Stimulated activated CD8-positive, alpha-beta memory T cell treated with anti-CD3 and anti-CD28 coated beads, Interleukin-2, amount 100 ng/mL, for 1 hour (primary cell): ENCODE measurements around the gene ACIN1.

Experiments
- DNase-seq, 2 donors: peaks; one replicate each; pipeline ENCODE4 v3.0.0-alpha.2; 2020; ENCODE audit warnings: low read depth in 2 of 2

ACIN1 gene

GRCh38 chr14:23058654-23059504, 36.1 kb downstream of the ACIN1 start:
- no peak for DNase-seq

DNA sequence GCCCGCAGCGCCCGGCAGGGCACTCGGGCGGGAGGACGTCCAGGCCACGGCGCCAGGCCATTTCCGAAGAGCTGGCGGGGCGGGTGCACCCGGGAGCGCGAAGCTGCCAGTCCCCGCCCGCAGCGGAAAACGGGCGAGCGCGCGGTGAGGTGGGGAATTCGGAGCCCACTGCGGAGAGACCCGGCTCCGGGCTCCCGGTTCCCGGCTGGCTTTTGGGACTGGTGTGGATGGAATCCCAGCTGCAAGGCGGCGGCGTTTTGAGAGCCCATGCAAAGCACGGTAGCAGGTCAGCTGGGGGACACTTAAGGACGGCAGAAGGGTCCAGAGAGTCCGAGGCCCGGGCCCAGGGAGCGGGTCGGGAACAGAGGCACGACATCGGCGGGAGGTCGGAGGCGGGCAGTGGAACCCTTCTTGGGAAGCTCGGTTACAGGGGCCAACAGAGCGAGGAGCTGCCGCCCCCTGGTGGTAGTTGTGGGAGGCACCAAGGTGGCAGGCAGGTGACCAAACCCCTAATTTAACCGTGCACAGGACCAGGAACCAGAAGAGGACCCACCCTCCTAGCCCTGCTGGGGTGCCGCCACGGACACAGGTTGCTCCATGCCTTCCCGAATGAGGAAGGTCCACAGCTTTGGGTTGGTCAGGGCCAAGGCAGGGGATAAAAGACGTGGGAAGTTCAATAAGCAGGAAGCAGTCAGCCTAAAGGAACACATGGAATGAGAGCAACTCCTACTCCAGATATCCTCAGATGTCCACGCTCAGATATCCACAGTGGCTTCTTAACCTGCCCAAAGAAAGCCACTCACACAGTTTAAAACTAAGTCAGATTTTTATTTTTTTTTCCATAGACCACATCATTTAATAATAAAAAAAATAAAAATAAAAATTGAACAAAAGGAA, 36.9 kb downstream of the ACIN1 start:
- DNase-seq, result peak; percentile 75 to 78

- DNase-seq, result peak in 1 of 2 donors; percentile 47
Observed at GRCh38 chr14:23056956-23057756, 37.8 kb downstream of the ACIN1 start, which contains the start of gene CDH24. Gene CDH24, minus strand, starts transcription at chr14:23057520. Its CDS starts 1,787 bp downstream, at chr14:23055733.

DNA sequence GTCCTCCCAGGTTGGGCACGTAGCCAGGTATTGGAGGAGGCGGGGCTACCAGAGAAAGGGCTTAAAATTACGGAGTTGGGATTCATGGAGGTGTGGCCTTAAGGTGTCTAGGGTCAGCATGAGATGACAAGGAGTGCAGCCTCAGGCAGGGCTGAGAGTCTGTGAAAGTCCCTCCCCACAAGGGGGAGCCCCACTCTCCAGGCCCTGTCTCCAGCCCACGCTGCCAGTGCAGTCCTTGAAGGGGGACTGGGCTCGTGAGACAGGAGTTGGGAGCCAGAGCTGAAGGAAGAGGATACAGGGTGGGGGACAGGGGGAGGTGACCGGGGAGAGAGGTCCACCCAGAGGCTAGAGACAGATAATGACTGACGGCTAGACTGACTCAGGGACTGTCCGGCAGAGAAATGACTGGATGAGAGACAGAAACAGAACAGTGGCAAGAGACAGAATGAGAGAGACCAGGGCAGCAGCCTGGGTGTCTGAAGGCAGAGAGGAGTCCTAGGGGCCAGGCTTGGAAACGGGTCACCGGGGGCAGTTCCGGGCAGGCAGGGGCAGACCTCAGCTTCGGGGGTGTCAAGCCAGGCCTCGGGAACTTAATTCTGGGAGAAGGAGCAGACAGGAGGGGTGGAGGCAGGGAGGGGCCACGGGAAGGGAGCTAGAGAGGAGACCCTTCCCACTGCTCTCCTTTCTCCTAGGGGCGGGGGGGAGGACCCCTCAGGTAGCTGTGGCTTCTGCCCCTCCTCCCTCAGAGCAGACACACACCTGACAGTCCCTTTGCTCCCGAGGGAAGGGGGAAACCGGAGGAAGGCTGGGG, 38.6 kb downstream of the ACIN1 start:
- peak in 1 of 2 donors; percentile 48 for DNase-seq

- DNase-seq, result no peak
Observed at GRCh38 chr14:23055621-23056144, 39.3 kb downstream of the ACIN1 start.

- DNase-seq, result no peak
Observed at GRCh38 chr14:23055147-23055550, 39.8 kb downstream of the ACIN1 start.

GRCh38 chr14:23054000-23054811, 40.7 kb downstream of the ACIN1 start:
- DNase-seq, result no peak

DNA sequence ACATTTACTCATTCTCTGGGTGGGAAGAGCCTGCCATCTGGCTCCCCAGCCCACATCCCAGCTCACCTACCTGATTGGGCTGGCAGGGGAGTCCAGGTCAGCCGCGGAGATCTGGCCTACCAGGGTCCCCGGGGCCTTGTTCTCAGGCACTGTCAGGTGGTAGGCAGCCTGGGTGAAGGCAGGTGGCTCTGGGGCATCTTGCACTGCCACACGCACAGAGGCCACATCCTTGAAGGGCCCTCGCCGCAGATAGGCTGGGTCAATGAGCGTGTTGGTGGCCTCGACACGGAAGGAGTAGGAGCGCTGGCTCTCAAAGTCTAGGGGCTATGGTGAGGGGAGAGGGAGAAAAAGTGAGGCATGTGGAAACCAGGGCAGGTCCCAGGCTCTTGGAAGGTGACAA, 41.5 kb downstream of the ACIN1 start:
- no peak for DNase-seq

GRCh38 chr14:23052671-23053070, 42.3 kb downstream of the ACIN1 start:
- DNase-seq, result no peak

GRCh38 chr14:23052182-23052623, 42.7 kb downstream of the ACIN1 start:
- DNase-seq, result no peak

GRCh38 chr14:23051141-23052057, 43.5 kb downstream of the ACIN1 start:
- no peak for DNase-seq

GRCh38 chr14:23049011-23049410, 45.9 kb downstream of the ACIN1 start:
- DNase-seq, result no peak

DNA sequence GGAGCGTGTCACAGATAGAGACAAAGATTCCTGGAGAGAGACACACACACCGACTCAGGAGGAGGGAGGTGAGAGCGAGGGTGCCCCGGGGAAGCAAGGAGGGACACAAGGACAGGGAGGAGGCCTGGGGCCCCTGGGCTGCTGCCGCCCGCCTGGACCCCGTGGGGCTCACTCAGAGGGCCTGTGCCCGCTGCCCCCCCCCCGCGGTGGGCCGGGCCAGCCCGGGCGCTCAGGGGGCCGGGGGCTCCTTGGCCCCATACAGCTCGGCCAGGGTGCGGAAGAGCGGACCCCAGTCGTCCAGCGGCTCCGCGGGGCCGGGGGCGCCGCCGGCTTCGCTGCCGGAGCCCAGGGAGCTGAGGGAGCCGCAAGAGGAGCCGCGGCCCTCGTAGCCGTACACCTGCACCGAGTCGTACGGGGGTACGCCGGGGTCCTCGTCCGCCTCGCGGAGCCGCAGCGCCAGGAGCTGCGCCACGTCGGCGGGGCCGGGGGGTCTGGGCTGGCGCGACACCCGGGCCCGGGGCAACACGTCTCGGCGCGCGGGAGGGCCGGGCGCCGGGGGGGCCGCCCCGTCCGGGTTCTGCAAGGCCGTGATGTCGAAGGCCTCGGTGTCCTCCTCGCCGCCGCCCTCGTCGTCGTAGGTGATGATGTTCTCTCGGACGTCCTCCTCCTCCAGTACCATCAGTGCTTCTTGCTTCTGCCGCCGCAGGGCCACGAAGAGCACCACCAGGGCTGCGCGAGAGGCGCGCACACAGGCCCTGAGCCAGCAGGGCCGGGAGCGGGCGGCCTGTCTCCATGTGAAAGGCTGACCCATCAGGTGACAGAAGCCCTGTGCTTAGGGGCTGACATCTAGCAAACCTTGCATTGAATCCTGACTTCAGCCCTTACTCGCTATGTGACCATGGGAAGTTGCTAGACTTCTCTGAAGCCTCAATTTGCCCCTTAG, 46.9 kb downstream of the ACIN1 start:
- no peak for DNase-seq

DNA sequence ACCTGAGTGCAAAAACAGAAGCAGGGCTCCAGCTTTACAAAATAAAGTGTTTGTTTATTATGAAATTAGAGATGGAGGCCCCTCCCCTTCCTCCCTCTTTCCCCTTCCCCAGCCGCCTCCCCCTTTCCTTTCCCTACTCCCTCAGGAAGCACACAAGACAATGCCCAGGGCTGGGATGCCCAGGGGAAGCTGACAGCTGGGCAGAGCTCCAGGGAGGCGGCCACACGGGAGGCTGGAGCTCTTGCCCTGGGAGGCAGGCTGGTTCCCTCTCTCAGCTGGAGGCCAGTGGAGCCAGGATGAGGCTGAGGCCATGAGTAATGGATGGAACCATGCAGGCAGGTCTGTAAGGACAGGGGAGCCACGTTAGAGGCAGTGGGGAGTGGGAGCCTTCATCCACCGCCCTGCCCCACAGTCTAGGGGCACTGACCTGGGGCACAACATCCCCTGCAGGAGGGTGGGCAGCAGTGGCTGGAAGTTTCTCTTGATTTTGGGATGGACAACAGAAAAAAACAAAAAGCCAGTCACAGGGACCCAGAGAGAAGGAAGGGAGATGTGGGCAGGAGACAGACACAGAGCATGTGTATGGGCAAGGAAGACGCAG, 47.8 kb downstream of the ACIN1 start:
- DNase-seq, result no peak

- DNase-seq, result no peak
Observed at GRCh38 chr14:23045419-23046357, 49.2 kb downstream of the ACIN1 start.

DNA sequence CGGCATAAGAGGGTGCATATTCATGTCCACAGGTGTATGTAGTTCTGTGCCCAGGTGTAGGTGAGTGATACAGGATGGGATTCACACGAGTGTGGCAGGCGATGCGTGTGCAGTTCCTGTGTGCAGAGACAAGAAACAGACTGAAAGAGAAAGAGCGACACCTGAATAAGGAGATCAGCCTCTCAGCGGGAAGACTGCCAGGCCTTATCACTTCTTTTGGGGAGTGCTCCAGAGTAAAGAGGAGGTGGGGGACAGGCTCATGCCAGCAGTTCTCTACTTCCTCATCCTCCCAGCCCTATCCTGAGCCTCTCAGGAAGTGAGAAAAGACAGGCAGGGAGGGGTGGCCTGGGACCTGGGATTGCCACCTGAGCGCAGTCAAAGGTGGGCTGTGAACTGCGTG, 50.1 kb downstream of the ACIN1 start:
- DNase-seq, result no peak
